ENCODE results near the gene ARFGAP1. TPM values are rescaled to one million over a fixed set of nuclear protein-coding genes. Genes with fewer than 3 reads are reported as not detected.

The ARFGAP1 gene
- polyA plus RNA-seq, 2 of the 4 experiments (the other 2 are of a cell fraction): 41.0 to 106 TPM

GRCh38 chr20:63226042-63226943 lies 46.3 kb upstream of the ARFGAP1 start:
- ChIA-PET CTCF (interaction anchor here (1.0 to 7.2 kb wide), 14 partner anchors 8 to 254 kb away, joined by 3 to 401 read pairs (median 6); partner anchors contain the start of genes ARFGAP1, BIRC7, COL20A1 and NKAIN4), POLR2A (interaction anchor here (0.8 kb wide), 1 partner anchor 46 kb away, joined by 4 read pairs; the partner anchor contains the start of gene ARFGAP1)
- H3K4me3 ChIP-seq: no peak overlapping the region
- peaks cover 71% of the 10 kb centered on the region for H3K4me1 ChIP-seq
- no peaks in the 10 kb centered on the region for H3K9me3 ChIP-seq
- peak overlapping the region; percentile 64 for H3K4me2 ChIP-seq
- peak; percentile 69 for TF ChIP-seq MAX (IDR thresholded peaks at IDR 0.05)
- no peak for TF ChIP-seq TP53 (CRISPR knock-in tag; IDR thresholded peaks at IDR 0.05)
- TF ChIP-seq HOXB5 (CRISPR knock-in tag; IDR thresholded peaks at IDR 0.05): 0 out of 2 replicates have a peak, but pooled peaks have one; percentile 16
- TF ChIP-seq FOSL2 (IDR thresholded peaks at IDR 0.05): no peak
- TF ChIP-seq FOSL2 (CRISPR knock-in tag; IDR thresholded peaks at IDR 0.05): peak; percentile 44
- no peak for TF ChIP-seq HES2 (IDR thresholded peaks at IDR 0.05)
- TF ChIP-seq ATOH8 (CRISPR knock-in tag; IDR thresholded peaks at IDR 0.05; ENCODE audit: low read depth): 0 out of 2 replicates have a peak, but pooled peaks have one; percentile 13
- TF ChIP-seq, protein P1, sequence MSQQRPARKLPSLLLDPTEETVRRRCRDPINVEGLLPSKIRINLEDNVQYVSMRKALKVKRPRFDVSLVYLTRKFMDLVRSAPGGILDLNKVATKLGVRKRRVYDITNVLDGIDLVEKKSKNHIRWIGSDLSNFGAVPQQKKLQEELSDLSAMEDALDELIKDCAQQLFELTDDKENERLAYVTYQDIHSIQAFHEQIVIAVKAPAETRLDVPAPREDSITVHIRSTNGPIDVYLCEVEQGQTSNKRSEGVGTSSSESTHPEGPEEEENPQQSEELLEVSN (IDR thresholded peaks at IDR 0.05; ENCODE audit: borderline replicate concordance, low read depth): 0 out of 2 replicates have a peak, but pooled peaks have one; percentile 52
- FAIRE-seq (no peak), DNase-seq (ENCODE audit: low read depth in 1 of 2, low spot score in 1 of 2) (peak in 1 of 2 experiments; percentile 74), ATAC-seq (peak; percentile 2 to 8; a peak in 1 of 6 replicates)
- H3K27ac ChIP-seq: peak overlapping the region; percentile 89 to 99
- WGBS (ENCODE audit: missing lambda C conversion rate): 62% methylated on average over 11 of the region's 19 CpGs

- Histone ChIP-seq H3K27ac (peak overlapping the region; percentile 89 to 99; a peak in 5 of 6 replicates), H3K4me3 (no peak overlapping the region), H3K4me1 (peaks cover 81% of the 10 kb centered on the region), H3K9me3 (no peaks in the 10 kb centered on the region), H3K4me2 (no peak overlapping the region)
- no peak for ATAC-seq
- no peak for FAIRE-seq
- no peak for TF ChIP-seq KDM1A (IDR thresholded peaks at IDR 0.05; ENCODE audit: low read depth)
- no peak for TF ChIP-seq FOXS1 (CRISPR knock-in tag; IDR thresholded peaks at IDR 0.05)
- no peak for TF ChIP-seq PHF8 (IDR thresholded peaks at IDR 0.05; ENCODE audit: borderline replicate concordance, low read depth)
- TF ChIP-seq, protein P2, sequence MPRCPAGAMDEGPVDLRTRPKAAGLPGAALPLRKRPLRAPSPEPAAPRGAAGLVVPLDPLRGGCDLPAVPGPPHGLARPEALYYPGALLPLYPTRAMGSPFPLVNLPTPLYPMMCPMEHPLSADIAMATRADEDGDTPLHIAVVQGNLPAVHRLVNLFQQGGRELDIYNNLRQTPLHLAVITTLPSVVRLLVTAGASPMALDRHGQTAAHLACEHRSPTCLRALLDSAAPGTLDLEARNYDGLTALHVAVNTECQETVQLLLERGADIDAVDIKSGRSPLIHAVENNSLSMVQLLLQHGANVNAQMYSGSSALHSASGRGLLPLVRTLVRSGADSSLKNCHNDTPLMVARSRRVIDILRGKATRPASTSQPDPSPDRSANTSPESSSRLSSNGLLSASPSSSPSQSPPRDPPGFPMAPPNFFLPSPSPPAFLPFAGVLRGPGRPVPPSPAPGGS (IDR thresholded peaks at IDR 0.05): no peak
- no peak for TF ChIP-seq JUNB (IDR thresholded peaks at IDR 0.05)
- no peak for TF ChIP-seq HEYL (CRISPR knock-in tag; IDR thresholded peaks at IDR 0.05)
- no peak for TF ChIP-seq MAZ (IDR thresholded peaks at IDR 0.05; ENCODE audit: borderline replicate concordance, low read depth, low read length)
- no peak for TF ChIP-seq FOSB (CRISPR knock-in tag; IDR thresholded peaks at IDR 0.05)
- no peak for TF ChIP-seq ZC3H11A (IDR thresholded peaks at IDR 0.05)
- TF ChIP-seq SMC3 (IDR thresholded peaks at IDR 0.05): no peak
- no peak for TF ChIP-seq MAFK (IDR thresholded peaks at IDR 0.05; ENCODE audit: partially characterized antibody)
- TF ChIP-seq, protein P3, sequence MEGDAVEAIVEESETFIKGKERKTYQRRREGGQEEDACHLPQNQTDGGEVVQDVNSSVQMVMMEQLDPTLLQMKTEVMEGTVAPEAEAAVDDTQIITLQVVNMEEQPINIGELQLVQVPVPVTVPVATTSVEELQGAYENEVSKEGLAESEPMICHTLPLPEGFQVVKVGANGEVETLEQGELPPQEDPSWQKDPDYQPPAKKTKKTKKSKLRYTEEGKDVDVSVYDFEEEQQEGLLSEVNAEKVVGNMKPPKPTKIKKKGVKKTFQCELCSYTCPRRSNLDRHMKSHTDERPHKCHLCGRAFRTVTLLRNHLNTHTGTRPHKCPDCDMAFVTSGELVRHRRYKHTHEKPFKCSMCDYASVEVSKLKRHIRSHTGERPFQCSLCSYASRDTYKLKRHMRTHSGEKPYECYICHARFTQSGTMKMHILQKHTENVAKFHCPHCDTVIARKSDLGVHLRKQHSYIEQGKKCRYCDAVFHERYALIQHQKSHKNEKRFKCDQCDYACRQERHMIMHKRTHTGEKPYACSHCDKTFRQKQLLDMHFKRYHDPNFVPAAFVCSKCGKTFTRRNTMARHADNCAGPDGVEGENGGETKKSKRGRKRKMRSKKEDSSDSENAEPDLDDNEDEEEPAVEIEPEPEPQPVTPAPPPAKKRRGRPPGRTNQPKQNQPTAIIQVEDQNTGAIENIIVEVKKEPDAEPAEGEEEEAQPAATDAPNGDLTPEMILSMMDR (IDR thresholded peaks at IDR 0.05): no peak
- TF ChIP-seq RAD21 (conservative IDR thresholded peaks at IDR 0.05 in 1 of 2, IDR thresholded peaks at IDR 0.05 in 1 of 2): no peak
- TF ChIP-seq BHLHE40 (IDR thresholded peaks at IDR 0.05; ENCODE audit: low read depth, low read length): no peak
- TF ChIP-seq ZFP36 (IDR thresholded peaks at IDR 0.05; ENCODE audit: borderline replicate concordance, partially characterized antibody): no peak
- TF ChIP-seq JUN (IDR thresholded peaks at IDR 0.05): no peak
- ChIA-PET CTCF (interaction anchor here (1.2 to 8.9 kb wide), 5 partner anchors 10 to 154 kb away, joined by 5 to 401 read pairs (median 67); partner anchors contain the start of genes ARFGAP1, COL20A1 and YTHDF1), POLR2A (no interaction called here)
- DNase-seq (ENCODE audit: low read depth in 1 of 2, low spot score in 1 of 2): no peak
- WGBS (ENCODE audit: missing lambda C conversion rate): 98% methylated on average over 3 of the region's 5 CpGs
Measured at GRCh38 chr20:63227260-63227659, 45.4 kb upstream of the ARFGAP1 start.
